Measurements from ENCODE around the gene BRD1.

BRD1 gene

DNA sequence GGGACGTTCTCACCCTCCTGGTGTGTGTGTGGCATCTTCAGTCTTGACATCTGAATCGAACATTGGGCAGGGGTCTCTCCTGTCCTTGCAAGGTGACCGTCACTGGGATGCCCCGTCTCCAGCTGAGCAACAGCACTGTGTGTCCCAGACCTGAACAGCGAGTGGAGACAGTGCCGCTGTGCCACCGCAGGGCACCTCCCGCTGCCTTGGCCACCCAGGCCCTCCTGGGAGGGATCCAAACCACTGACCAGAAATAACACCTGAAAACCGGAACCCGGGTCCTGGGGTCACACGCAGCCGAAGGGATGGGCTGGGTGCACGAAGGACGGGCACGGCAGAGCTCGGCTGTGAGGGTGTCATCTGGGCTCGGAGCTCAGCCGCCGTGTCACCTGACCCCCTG is 102.2 kb downstream of the BRD1 start:
- no peak for DNase-seq

DNA sequence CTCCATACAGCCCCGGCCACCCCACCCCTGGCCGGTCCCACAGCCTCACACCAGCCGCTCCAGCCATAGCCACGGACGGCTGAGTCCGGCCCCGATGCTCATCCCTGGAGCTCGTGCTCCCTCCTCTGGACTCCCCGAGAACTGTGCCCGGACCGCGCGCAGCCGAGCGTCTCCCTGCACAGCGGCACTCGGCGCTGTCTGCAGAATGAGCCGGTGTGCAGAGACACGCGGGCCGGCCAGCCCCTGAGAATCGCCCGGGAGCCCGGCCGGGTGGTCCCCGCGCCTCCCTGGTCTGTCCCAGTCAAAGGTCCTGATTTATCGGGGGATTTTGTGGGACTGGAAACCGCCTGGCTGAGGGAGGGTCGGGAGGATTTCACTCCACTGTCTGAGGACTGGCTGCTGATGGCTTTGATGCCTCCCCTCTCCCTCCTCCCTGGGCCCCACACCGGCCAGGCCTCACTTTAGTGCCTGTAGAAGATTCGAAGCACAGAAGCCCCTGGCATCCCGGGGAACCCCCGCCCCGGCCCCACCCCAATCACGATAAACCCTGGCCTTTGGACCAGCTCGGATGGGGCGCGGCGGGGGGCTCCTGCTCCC is 102.7 kb downstream of the BRD1 start:
- DNase-seq: peak; percentile 60

DNA sequence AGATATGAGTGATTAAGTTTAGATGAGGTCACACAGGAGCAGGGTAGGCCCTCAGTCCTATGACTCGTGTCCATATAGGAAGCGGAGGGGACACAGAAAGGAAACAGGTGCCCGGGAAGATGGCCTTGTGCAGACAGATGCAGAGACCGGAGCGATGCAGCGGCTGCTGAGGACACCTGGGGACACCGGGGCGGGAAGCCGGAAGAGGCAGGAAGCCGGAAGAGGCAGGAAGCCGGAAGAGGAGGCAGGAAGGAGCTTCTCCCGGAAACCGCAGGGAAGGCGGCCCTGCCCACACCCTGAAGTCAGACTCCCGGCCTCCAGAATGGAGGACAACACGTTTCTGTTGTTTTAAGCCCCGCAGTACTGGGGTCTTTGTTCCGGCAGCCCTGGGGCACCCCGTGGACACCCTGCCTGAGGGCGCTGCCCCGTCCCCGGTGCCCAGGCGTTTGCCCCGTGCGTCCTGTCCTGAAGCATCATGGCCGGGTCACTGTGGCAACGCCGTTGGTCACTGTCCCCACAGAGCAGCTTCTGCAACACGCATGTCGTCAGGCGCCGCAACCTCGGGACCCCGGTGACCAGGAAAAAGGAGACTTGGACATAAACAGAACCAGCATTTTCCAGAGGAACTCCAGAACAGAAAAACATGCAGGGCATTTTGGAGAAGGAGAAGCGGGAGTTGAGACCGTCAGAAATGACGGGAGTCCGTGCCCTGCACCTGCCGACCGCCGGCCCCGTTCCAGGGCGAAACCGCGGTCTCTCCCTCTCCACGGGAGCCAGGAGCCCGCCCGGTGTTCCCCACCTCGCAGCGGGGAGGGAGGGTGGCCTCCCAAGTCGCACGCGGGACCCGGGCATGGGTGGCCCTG is 103.4 kb downstream of the BRD1 start:
- peak; percentile 37 for DNase-seq

DNA sequence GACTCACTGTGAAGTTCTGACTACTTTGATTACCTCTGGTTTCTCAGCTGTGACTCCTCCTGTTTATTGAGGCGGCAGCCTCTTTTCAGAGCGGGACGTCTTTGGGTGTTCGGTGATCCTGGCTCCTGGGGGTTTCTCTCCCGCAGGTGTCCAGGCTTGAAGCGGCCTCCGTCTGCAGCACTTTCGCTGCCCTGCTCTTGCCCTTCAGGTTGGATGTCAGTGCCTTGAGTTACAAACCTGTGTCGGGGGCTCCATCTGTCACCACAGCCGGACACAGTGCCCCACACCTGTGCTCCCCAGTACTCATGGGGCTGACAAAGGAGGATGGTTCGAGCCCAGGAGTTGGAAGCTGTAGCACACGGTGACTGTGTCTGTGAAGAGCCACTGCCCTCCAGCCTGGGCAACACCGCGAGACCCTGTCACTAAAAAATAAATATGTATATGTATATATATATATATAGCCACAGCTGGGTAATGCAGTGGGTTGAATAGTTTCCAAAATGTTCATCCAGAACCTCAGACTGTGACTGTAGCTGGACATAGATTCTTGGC is 104.1 kb downstream of the BRD1 start:
- DNase-seq: no peak
